Mucosa of rectum (tissue), 2 donors: ENCODE data around the gene SLC22A16.
A peak's percentile ranks its signal among the peaks of the same experiment; 100 is the strongest.

Experiments used
- H3K27ac ChIP-seq, 2 donors: one replicate each; pipeline ENCODE4 v1.7.0; 2013; ENCODE audit warnings: inconsistent platforms in 2 of 2, low read depth in 2 of 2, low read length in 2 of 2
- H3K27me3 ChIP-seq, 2 donors: one replicate each; pipeline ENCODE4 v1.7.0; 2013; ENCODE audit warnings: low read length in 2 of 2; ENCODE audit not compliant: control insufficient read depth in 2 of 2, insufficient read depth in 2 of 2
- H3K36me3 ChIP-seq, 2 donors: one replicate each; pipeline ENCODE4 v1.7.0; 2013; ENCODE audit warnings: low read length in 2 of 2; ENCODE audit not compliant: control insufficient read depth in 2 of 2, insufficient read depth in 2 of 2
- H3K4me1 ChIP-seq, 2 donors: one replicate each; pipeline ENCODE4 v1.7.0; 2013; ENCODE audit warnings: low read length in 2 of 2, mild to moderate bottlenecking in 1 of 2; ENCODE audit not compliant: control insufficient read depth in 2 of 2, insufficient read depth in 2 of 2
- H3K4me3 ChIP-seq, 2 donors: one replicate each; pipeline ENCODE4 v1.7.0; 2013; ENCODE audit warnings: low read length in 2 of 2
- H3K9ac ChIP-seq, 2 donors: one replicate each; pipeline ENCODE4 v1.7.0; 2013; ENCODE audit warnings: low read length in 2 of 2, low read depth in 1 of 2, mild to moderate bottlenecking in 1 of 2
- H3K9me3 ChIP-seq, 2 donors: one replicate each; pipeline ENCODE4 v1.7.0; 2013; ENCODE audit warnings: low read length in 2 of 2; ENCODE audit not compliant: control insufficient read depth in 2 of 2
- donor health status: healthy.
- donor health status: Normal muscosa, but diverticular disease.

Gene SLC22A16

GRCh38 chr6:110410511-110410910 is 65.9 kb downstream of the SLC22A16 start:
- Histone ChIP-seq H3K9ac (no peak overlapping the region), H3K27me3 (no peaks in the 10 kb centered on the region), H3K36me3 (no peaks in the 10 kb centered on the region), H3K4me3 (no peak overlapping the region), H3K9me3 (no peaks in the 10 kb centered on the region), H3K4me1 (peaks cover 3 to 9% of the 10 kb centered on the region in 2 donors), H3K27ac (no peak overlapping the region)

GRCh38 chr6:110409794-110410193 is 66.6 kb downstream of the SLC22A16 start:
- Histone ChIP-seq H3K4me3 (no peak overlapping the region), H3K4me1 (peaks cover 0 to 4% of the 10 kb centered on the region in 2 donors), H3K9me3 (no peaks in the 10 kb centered on the region), H3K36me3 (no peaks in the 10 kb centered on the region), H3K27ac (no peak overlapping the region), H3K27me3 (no peaks in the 10 kb centered on the region), H3K9ac (no peak overlapping the region)

- Histone ChIP-seq H3K4me1 (no peaks in the 10 kb centered on the region), H3K9ac (no peak overlapping the region), H3K4me3 (no peak overlapping the region), H3K36me3 (no peaks in the 10 kb centered on the region), H3K9me3 (no peaks in the 10 kb centered on the region), H3K27ac (no peak overlapping the region), H3K27me3 (no peaks in the 10 kb centered on the region)
Measured at GRCh38 chr6:110408901-110409300, 67.5 kb downstream of the SLC22A16 start.

- Histone ChIP-seq H3K4me1 (no peaks in the 10 kb centered on the region), H3K27me3 (no peaks in the 10 kb centered on the region), H3K9ac (no peak overlapping the region), H3K9me3 (no peaks in the 10 kb centered on the region), H3K4me3 (no peak overlapping the region), H3K36me3 (no peaks in the 10 kb centered on the region), H3K27ac (no peak overlapping the region)
Measured at GRCh38 chr6:110404607-110405006, 71.8 kb downstream of the SLC22A16 start.

GRCh38 chr6:110401585-110402176 is 74.7 kb downstream of the SLC22A16 start:
- Histone ChIP-seq H3K4me3 (no peak overlapping the region), H3K9me3 (no peaks in the 10 kb centered on the region), H3K9ac (no peak overlapping the region), H3K27me3 (no peaks in the 10 kb centered on the region), H3K27ac (no peak overlapping the region), H3K36me3 (no peaks in the 10 kb centered on the region), H3K4me1 (no peaks in the 10 kb centered on the region)

- no peaks in the 10 kb centered on the region for H3K27me3 ChIP-seq
- H3K4me3 ChIP-seq: peak overlapping the region in 1 of 2 donors; percentile 10
- H3K9me3 ChIP-seq: no peaks in the 10 kb centered on the region
- no peak overlapping the region for H3K9ac ChIP-seq
- H3K4me1 ChIP-seq: no peaks in the 10 kb centered on the region
- no peak overlapping the region for H3K27ac ChIP-seq
- no peaks in the 10 kb centered on the region for H3K36me3 ChIP-seq
Measured at GRCh38 chr6:110400208-110400607, 76.2 kb downstream of the SLC22A16 start.

GRCh38 chr6:110399219-110400071 is 77.0 kb downstream of the SLC22A16 start:
- Histone ChIP-seq H3K4me1 (no peaks in the 10 kb centered on the region), H3K4me3 (peak overlapping the region; percentile 10 to 20), H3K9ac (no peak overlapping the region), H3K27me3 (no peaks in the 10 kb centered on the region), H3K9me3 (no peaks in the 10 kb centered on the region), H3K36me3 (no peaks in the 10 kb centered on the region), H3K27ac (no peak overlapping the region)

- no peak overlapping the region for H3K4me3 ChIP-seq
- H3K27ac ChIP-seq: no peak overlapping the region
- no peaks in the 10 kb centered on the region for H3K27me3 ChIP-seq
Measured at GRCh38 chr6:110398778-110399177, 77.6 kb downstream of the SLC22A16 start.

GRCh38 chr6:110395221-110395620 is 81.2 kb downstream of the SLC22A16 start:
- Histone ChIP-seq H3K27ac (no peak overlapping the region), H3K4me1 (no peaks in the 10 kb centered on the region), H3K9ac (no peak overlapping the region), H3K9me3 (no peaks in the 10 kb centered on the region), H3K27me3 (no peaks in the 10 kb centered on the region), H3K36me3 (no peaks in the 10 kb centered on the region), H3K4me3 (no peak overlapping the region)

More at GRCh38 chr6:110398778-110399177, 77.6 kb downstream of the SLC22A16 start:
- Histone ChIP-seq H3K9me3 (no peaks in the 10 kb centered on the region), H3K36me3 (no peaks in the 10 kb centered on the region), H3K4me1 (no peaks in the 10 kb centered on the region), H3K9ac (no peak overlapping the region)

- Histone ChIP-seq H3K27ac (no peak overlapping the region), H3K9me3 (no peaks in the 10 kb centered on the region), H3K4me1 (no peaks in the 10 kb centered on the region), H3K27me3 (no peaks in the 10 kb centered on the region), H3K36me3 (no peaks in the 10 kb centered on the region), H3K4me3 (no peak overlapping the region), H3K9ac (no peak overlapping the region)
Measured at GRCh38 chr6:110394409-110394808, 82.0 kb downstream of the SLC22A16 start.
